ENCODE measurements around the gene MFN1.

DNA sequence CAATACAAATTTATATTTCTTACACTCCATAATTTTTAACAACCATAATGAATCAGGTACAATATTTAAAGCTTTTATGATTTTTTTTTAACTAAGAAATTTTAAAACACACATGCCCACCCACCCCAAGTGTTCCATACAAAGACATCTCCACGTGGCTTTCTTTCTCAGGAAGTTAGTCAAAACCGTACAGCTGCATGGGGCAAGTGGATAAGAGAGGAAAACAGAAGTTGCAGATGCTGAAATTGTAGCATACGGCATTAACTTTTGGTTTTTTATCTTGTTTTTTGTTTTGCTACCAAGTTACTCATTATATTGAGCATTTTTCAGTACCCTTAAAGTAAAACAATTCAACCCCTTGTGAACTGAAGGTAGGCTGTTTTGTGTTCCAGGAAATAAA is 89.0 kb downstream of the MFN1 start:
- TF ChIP-seq, protein P1, sequence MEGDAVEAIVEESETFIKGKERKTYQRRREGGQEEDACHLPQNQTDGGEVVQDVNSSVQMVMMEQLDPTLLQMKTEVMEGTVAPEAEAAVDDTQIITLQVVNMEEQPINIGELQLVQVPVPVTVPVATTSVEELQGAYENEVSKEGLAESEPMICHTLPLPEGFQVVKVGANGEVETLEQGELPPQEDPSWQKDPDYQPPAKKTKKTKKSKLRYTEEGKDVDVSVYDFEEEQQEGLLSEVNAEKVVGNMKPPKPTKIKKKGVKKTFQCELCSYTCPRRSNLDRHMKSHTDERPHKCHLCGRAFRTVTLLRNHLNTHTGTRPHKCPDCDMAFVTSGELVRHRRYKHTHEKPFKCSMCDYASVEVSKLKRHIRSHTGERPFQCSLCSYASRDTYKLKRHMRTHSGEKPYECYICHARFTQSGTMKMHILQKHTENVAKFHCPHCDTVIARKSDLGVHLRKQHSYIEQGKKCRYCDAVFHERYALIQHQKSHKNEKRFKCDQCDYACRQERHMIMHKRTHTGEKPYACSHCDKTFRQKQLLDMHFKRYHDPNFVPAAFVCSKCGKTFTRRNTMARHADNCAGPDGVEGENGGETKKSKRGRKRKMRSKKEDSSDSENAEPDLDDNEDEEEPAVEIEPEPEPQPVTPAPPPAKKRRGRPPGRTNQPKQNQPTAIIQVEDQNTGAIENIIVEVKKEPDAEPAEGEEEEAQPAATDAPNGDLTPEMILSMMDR (IDR thresholded peaks at IDR 0.05; ENCODE audit: insufficient read depth, low read depth, low read length) = no peak
- TF ChIP-seq EZH2 (IDR thresholded peaks at IDR 0.05; ENCODE audit: insufficient read depth, low read length) = no peak
